ENCODE results near the gene NT5DC3.

The NT5DC3 gene

GRCh38 chr12:103807561-103808238 lies 33.3 kb downstream of the NT5DC3 start:
- no peak for DNase-seq

GRCh38 chr12:103806803-103807202 lies 34.2 kb downstream of the NT5DC3 start:
- DNase-seq: no peak

GRCh38 chr12:103805655-103806360 lies 35.2 kb downstream of the NT5DC3 start:
- no peak for DNase-seq

GRCh38 chr12:103803847-103804246 lies 37.2 kb downstream of the NT5DC3 start:
- DNase-seq: no peak

GRCh38 chr12:103802586-103802886 lies 38.5 kb downstream of the NT5DC3 start:
- no peak for DNase-seq

- no peak for DNase-seq
These were observed 39.1 kb downstream of the NT5DC3 start for GRCh38 chr12:103801709-103802585.

- DNase-seq: no peak
These were observed 40.9 kb downstream of the NT5DC3 start for GRCh38 chr12:103799857-103800771.

GRCh38 chr12:103799504-103799856 lies 41.6 kb downstream of the NT5DC3 start:
- no peak for DNase-seq

GRCh38 chr12:103798586-103798985 lies 42.4 kb downstream of the NT5DC3 start:
- no peak for DNase-seq

- DNase-seq: no peak
These were observed 46.5 kb downstream of the NT5DC3 start for GRCh38 chr12:103794309-103795213.

- no peak for DNase-seq
These were observed 47.5 kb downstream of the NT5DC3 start for GRCh38 chr12:103793512-103794045.

GRCh38 chr12:103793046-103793445 lies 48.0 kb downstream of the NT5DC3 start:
- no peak for DNase-seq

GRCh38 chr12:103791350-103791920 lies 49.6 kb downstream of the NT5DC3 start:
- DNase-seq: no peak

- no peak for DNase-seq
These were observed 54.8 kb downstream of the NT5DC3 start for GRCh38 chr12:103786201-103786600.

- no peak for DNase-seq
These were observed 55.6 kb downstream of the NT5DC3 start for GRCh38 chr12:103785243-103786031.

- DNase-seq: no peak
These were observed 57.0 kb downstream of the NT5DC3 start for GRCh38 chr12:103783744-103784664.

GRCh38 chr12:103782399-103782798 lies 58.6 kb downstream of the NT5DC3 start:
- no peak for DNase-seq

- no peak for DNase-seq
These were observed 60.0 kb downstream of the NT5DC3 start for GRCh38 chr12:103780992-103781391.

GRCh38 chr12:103780093-103780440 lies 61.0 kb downstream of the NT5DC3 start:
- DNase-seq: no peak
